C1 segment of cervical spinal cord (tissue), 14 donors: Measurements from ENCODE around the gene NUFIP1.
"Not testable (repeated sequence)": the region's sequence is repeated elsewhere in the genome, so short reads cannot be mapped to it uniquely, and the experiment has no call there.

Source experiments
- DNase-seq, 14 donors: peaks; one replicate each; lab custom pipeline; 2025; lab: John Stamatoyannopoulos, UW

The NUFIP1 gene

GRCh38 chr13:44989071-44989889 is at the start of gene NUFIP1, which contains the start of gene GPALPP1:
Gene NUFIP1, minus strand, starts transcription at chr13:44989471. Its CDS starts 35 bp downstream, at chr13:44989436.
Gene GPALPP1, plus strand, starts transcription at chr13:44989538. Its CDS starts 117 bp downstream, at chr13:44989655.
- peak; percentile 59 to 93 (median 90) for DNase-seq

GRCh38 chr13:45036206-45036605 is 46.9 kb upstream of the NUFIP1 start:
- DNase-seq = no peak

GRCh38 chr13:45034342-45034741 is 45.1 kb upstream of the NUFIP1 start:
- no peak for DNase-seq

- no peak for DNase-seq
These were observed 35.6 kb upstream of the NUFIP1 start for GRCh38 chr13:45024847-45025246.

GRCh38 chr13:45021250-45021649 is 32.0 kb upstream of the NUFIP1 start:
- no peak for DNase-seq

- DNase-seq = not testable (repeated sequence)
These were observed 30.7 kb upstream of the NUFIP1 start for GRCh38 chr13:45019981-45020380.

- no peak for DNase-seq
These were observed 27.6 kb upstream of the NUFIP1 start for GRCh38 chr13:45016792-45017425.

- DNase-seq = no peak
These were observed 26.0 kb upstream of the NUFIP1 start for GRCh38 chr13:45015300-45015699.

- DNase-seq = no peak
These were observed 21.9 kb upstream of the NUFIP1 start for GRCh38 chr13:45011198-45011597.

- DNase-seq = no peak
These were observed 18.6 kb upstream of the NUFIP1 start for GRCh38 chr13:45007823-45008222.

GRCh38 chr13:45007225-45007624 is 18.0 kb upstream of the NUFIP1 start:
- no peak for DNase-seq

GRCh38 chr13:45004096-45004495 is 14.8 kb upstream of the NUFIP1 start:
- no peak for DNase-seq

GRCh38 chr13:45003417-45003816 is 14.1 kb upstream of the NUFIP1 start:
- no peak for DNase-seq

GRCh38 chr13:44989941-44990340 is 670 bp upstream of the NUFIP1 start:
- no peak for DNase-seq

GRCh38 chr13:44978328-44978727 is 10.9 kb downstream of the NUFIP1 start:
- no peak for DNase-seq

- DNase-seq = no peak
These were observed 12.2 kb downstream of the NUFIP1 start for GRCh38 chr13:44976949-44977583.

- DNase-seq = no peak
These were observed 13.1 kb downstream of the NUFIP1 start for GRCh38 chr13:44976196-44976595.

- DNase-seq = no peak
These were observed 15.0 kb downstream of the NUFIP1 start for GRCh38 chr13:44974056-44974793.

GRCh38 chr13:44972956-44973581 is 16.2 kb downstream of the NUFIP1 start:
- DNase-seq = peak in 1 of 14 donors; percentile 1

- no peak for DNase-seq
These were observed 17.3 kb downstream of the NUFIP1 start for GRCh38 chr13:44971656-44972595.
